HCT116 (cell line): ENCODE data around the gene ABCC8.

Experiments
- CTCF ChIP-seq, 3 experiments: fragments of 200-600 bp in 1 of 3; sonication (generic) in 1 of 3; IDR thresholded peaks in 2 of 3; conservative IDR thresholded peaks in 1 of 3; 2 replicates each; pipeline ENCODE4 v1.5.1; 2012 to 2017; ENCODE audit warnings: low read depth in 2 of 3, low read length in 2 of 3, antibody characterized with exemption in 1 of 3, borderline replicate concordance in 1 of 3, control low read depth in 1 of 3, mild to moderate bottlenecking in 1 of 3, mixed read lengths in 1 of 3, mixed run types in 1 of 3, moderate library complexity in 1 of 3; ENCODE audit not compliant: insufficient read depth in 1 of 3
- EZH2 ChIP-seq: fragments of 200-600 bp; sonication (generic); IDR thresholded peaks from 2 replicates; pipeline ENCODE4 v1.6.1; 2017; ENCODE audit warnings: antibody characterized with exemption, mixed run types
- POLR2A ChIP-seq: IDR thresholded peaks from 2 replicates; pipeline ENCODE4 v1.7.0; 2011; ENCODE audit warnings: borderline replicate concordance; ENCODE audit not compliant: insufficient read depth, insufficient read length; ENCODE audit errors: extremely low read depth
- POLR2AphosphoS5 ChIP-seq: IDR thresholded peaks from 2 replicates; pipeline ENCODE4 v1.6.1; 2011; ENCODE audit warnings: mild to moderate bottlenecking, low read depth, low read length, moderate library complexity
- SIN3A ChIP-seq: IDR thresholded peaks from 2 replicates; pipeline ENCODE4 v1.6.1; 2012; ENCODE audit warnings: low read depth
- SP1 ChIP-seq: IDR thresholded peaks from 2 replicates; pipeline ENCODE4 v1.6.1; 2012; ENCODE audit warnings: low read depth
- SRF ChIP-seq: IDR thresholded peaks from 2 replicates; pipeline ENCODE4 v1.6.1; 2012; ENCODE audit warnings: low read depth
- TCF7L2 ChIP-seq: IDR thresholded peaks from 2 replicates; pipeline ENCODE4 v1.7.0; 2011; ENCODE audit warnings: borderline replicate concordance, inconsistent platforms; ENCODE audit not compliant: insufficient read depth, insufficient read length; ENCODE audit errors: extremely low read depth
- ZFX ChIP-seq: fragments of 450-650 bp; IDR thresholded peaks from 2 replicates; pipeline ENCODE4 v1.6.1; 2017
- ZNF274 ChIP-seq: fragments of 200-500 bp; sonication (Bioruptor generic); IDR thresholded peaks from 2 replicates; pipeline ENCODE4 v1.6.1; 2014; ENCODE audit warnings: mild to moderate bottlenecking, low read depth, low read length, inconsistent platforms
- TF ChIP-seq, protein P1 (sequence below): IDR thresholded peaks from 2 replicates; pipeline ENCODE4 v1.6.1; 2012; ENCODE audit warnings: low read depth
- TF ChIP-seq, protein P2 (sequence below): IDR thresholded peaks from 2 replicates; pipeline ENCODE4 v1.6.1; 2012

GRCh38 chr11:17385492-17385891 is 91.2 kb downstream of the ABCC8 start:
- TF ChIP-seq, protein P1, sequence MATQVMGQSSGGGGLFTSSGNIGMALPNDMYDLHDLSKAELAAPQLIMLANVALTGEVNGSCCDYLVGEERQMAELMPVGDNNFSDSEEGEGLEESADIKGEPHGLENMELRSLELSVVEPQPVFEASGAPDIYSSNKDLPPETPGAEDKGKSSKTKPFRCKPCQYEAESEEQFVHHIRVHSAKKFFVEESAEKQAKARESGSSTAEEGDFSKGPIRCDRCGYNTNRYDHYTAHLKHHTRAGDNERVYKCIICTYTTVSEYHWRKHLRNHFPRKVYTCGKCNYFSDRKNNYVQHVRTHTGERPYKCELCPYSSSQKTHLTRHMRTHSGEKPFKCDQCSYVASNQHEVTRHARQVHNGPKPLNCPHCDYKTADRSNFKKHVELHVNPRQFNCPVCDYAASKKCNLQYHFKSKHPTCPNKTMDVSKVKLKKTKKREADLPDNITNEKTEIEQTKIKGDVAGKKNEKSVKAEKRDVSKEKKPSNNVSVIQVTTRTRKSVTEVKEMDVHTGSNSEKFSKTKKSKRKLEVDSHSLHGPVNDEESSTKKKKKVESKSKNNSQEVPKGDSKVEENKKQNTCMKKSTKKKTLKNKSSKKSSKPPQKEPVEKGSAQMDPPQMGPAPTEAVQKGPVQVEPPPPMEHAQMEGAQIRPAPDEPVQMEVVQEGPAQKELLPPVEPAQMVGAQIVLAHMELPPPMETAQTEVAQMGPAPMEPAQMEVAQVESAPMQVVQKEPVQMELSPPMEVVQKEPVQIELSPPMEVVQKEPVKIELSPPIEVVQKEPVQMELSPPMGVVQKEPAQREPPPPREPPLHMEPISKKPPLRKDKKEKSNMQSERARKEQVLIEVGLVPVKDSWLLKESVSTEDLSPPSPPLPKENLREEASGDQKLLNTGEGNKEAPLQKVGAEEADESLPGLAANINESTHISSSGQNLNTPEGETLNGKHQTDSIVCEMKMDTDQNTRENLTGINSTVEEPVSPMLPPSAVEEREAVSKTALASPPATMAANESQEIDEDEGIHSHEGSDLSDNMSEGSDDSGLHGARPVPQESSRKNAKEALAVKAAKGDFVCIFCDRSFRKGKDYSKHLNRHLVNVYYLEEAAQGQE = no peak
- TF ChIP-seq ZNF274 (no peak), CTCF (IDR thresholded peaks at IDR 0.05 in 2 of 3, conservative IDR thresholded peaks at IDR 0.05 in 1 of 3; ENCODE audit: borderline replicate concordance in 1 of 3, insufficient read depth in 1 of 3, low read depth in 2 of 3, low read length in 2 of 3) (no peak), POLR2A (no peak), TCF7L2 (no peak), SIN3A (no peak), EZH2 (no peak), SRF (no peak), SP1 (no peak), ZFX (no peak), POLR2AphosphoS5 (no peak)
- TF ChIP-seq, protein P2, sequence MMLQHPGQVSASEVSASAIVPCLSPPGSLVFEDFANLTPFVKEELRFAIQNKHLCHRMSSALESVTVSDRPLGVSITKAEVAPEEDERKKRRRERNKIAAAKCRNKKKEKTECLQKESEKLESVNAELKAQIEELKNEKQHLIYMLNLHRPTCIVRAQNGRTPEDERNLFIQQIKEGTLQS = no peak
